HTERT RPE-1 (cell line): ENCODE data around the gene PHC2.
"Not testable (repeated sequence)": the region's sequence is repeated elsewhere in the genome, so short reads cannot be mapped to it uniquely, and the experiment has no call there.

ENCODE experiments used
- in situ Hi-C: fragments of 300-500 bp; cut with MboI; formaldehyde crosslinking; loops from 4 replicates; pipeline ENCODE4 v1.14.3; 2020; ENCODE audit warnings: low sequenced_read_pairs

Gene PHC2

GRCh38 chr1:33319186-33319948, 111.5 kb downstream of the PHC2 start:
- in situ Hi-C loops = no loop called here

- in situ Hi-C loops = no loop called here
Observed at GRCh38 chr1:33317946-33318345, 112.9 kb downstream of the PHC2 start.

GRCh38 chr1:33317354-33317753, 113.5 kb downstream of the PHC2 start:
- in situ Hi-C loops = no loop called here

- in situ Hi-C loops = no loop called here
Observed at GRCh38 chr1:33316601-33317000, 114.3 kb downstream of the PHC2 start.

- in situ Hi-C loops = no loop called here
Observed at GRCh38 chr1:33314416-33314815, 116.5 kb downstream of the PHC2 start.

- in situ Hi-C loops = no loop called here
Observed at GRCh38 chr1:33312413-33312749, 118.5 kb downstream of the PHC2 start.

GRCh38 chr1:33311706-33312412, 119.0 kb downstream of the PHC2 start:
- in situ Hi-C loops = no loop called here

GRCh38 chr1:33310702-33311101, 120.2 kb downstream of the PHC2 start:
- in situ Hi-C loops = no loop called here

- in situ Hi-C loops = not testable (repeated sequence)
Observed at GRCh38 chr1:33309351-33309750, 121.5 kb downstream of the PHC2 start.

- in situ Hi-C loops = no loop called here
Observed at GRCh38 chr1:33307494-33307864, 123.4 kb downstream of the PHC2 start.

GRCh38 chr1:33306653-33307493, 124.0 kb downstream of the PHC2 start:
- in situ Hi-C loops = no loop called here

GRCh38 chr1:33305816-33306652, 124.9 kb downstream of the PHC2 start:
- in situ Hi-C loops = no loop called here

- in situ Hi-C loops = no loop called here
Observed at GRCh38 chr1:33305016-33305415, 125.9 kb downstream of the PHC2 start.

GRCh38 chr1:33302325-33302724, 128.6 kb downstream of the PHC2 start:
- in situ Hi-C loops = no loop called here

- in situ Hi-C loops = no loop called here
Observed at GRCh38 chr1:33301273-33301984, 129.5 kb downstream of the PHC2 start.

GRCh38 chr1:33300673-33301072, 130.2 kb downstream of the PHC2 start:
- in situ Hi-C loops = no loop called here

GRCh38 chr1:33299461-33300155, 131.3 kb downstream of the PHC2 start:
- in situ Hi-C loops = no loop called here

- in situ Hi-C loops = no loop called here
Observed at GRCh38 chr1:33298623-33299277, 132.1 kb downstream of the PHC2 start.
